Inflammatory macrophage (primary cell): ENCODE results near the gene IFNE.

Experiments used
- DNase-seq, 2 donors: peaks; one replicate each; pipeline ENCODE4 v3.0.0-alpha.2; 2020 to 2022
- total RNA-seq, 18 experiments: gene quantifications; one replicate each; lab custom pipeline; 2026; ENCODE audit warnings: mixed read lengths in 6 of 18, inconsistent platforms in 2 of 18; lab: John Stamatoyannopoulos, UW

The IFNE gene
- total RNA-seq = 0 to 0.21 (median 0) reads per million in 18 experiments

- no peak for DNase-seq
These were observed at the start of gene IFNE for GRCh38 chr9:21482213-21482612. Gene IFNE, minus strand, starts transcription at chr9:21482313. Its CDS starts 619 bp downstream, at chr9:21481694.

GRCh38 chr9:21528123-21528808 is 46.2 kb upstream of the IFNE start:
- DNase-seq = no peak

GRCh38 chr9:21527579-21527978 is 45.5 kb upstream of the IFNE start:
- no peak for DNase-seq

- DNase-seq = no peak
These were observed 43.1 kb upstream of the IFNE start for GRCh38 chr9:21525174-21525573.

GRCh38 chr9:21524099-21524830 is 42.2 kb upstream of the IFNE start:
- DNase-seq = no peak

GRCh38 chr9:21523021-21524014 is 41.2 kb upstream of the IFNE start:
- no peak for DNase-seq

GRCh38 chr9:21522348-21522747 is 40.2 kb upstream of the IFNE start:
- DNase-seq = no peak

GRCh38 chr9:21521448-21521847 is 39.3 kb upstream of the IFNE start:
- DNase-seq = no peak

GRCh38 chr9:21520501-21521228 is 38.6 kb upstream of the IFNE start:
- no peak for DNase-seq

- no peak for DNase-seq
These were observed 37.8 kb upstream of the IFNE start for GRCh38 chr9:21519855-21520434.

- DNase-seq = no peak
These were observed 34.7 kb upstream of the IFNE start for GRCh38 chr9:21516796-21517195.

GRCh38 chr9:21513431-21513830 is 31.3 kb upstream of the IFNE start:
- DNase-seq = no peak

- DNase-seq = no peak
These were observed 28.7 kb upstream of the IFNE start for GRCh38 chr9:21510806-21511205.

- DNase-seq = no peak
These were observed 25.3 kb upstream of the IFNE start for GRCh38 chr9:21507483-21507790.

GRCh38 chr9:21506626-21507482 is 24.7 kb upstream of the IFNE start:
- no peak for DNase-seq

GRCh38 chr9:21505425-21506179 is 23.5 kb upstream of the IFNE start:
- no peak for DNase-seq

GRCh38 chr9:21504894-21505293 is 22.8 kb upstream of the IFNE start:
- no peak for DNase-seq

- DNase-seq = no peak
These were observed 22.0 kb upstream of the IFNE start for GRCh38 chr9:21504113-21504512.

- no peak for DNase-seq
These were observed 20.5 kb upstream of the IFNE start for GRCh38 chr9:21502586-21502985.

- no peak for DNase-seq
These were observed 17.8 kb upstream of the IFNE start for GRCh38 chr9:21499912-21500311.
